Gastroesophageal sphincter (tissue), 3 donors: ENCODE results near the gene ABL1.

Experiments
- CTCF ChIP-seq, 4 experiments: fragments of 200-600 bp in 2 of 4; fragments of 450-650 bp in 2 of 4; sonication (generic) in 1 of 4; IDR thresholded peaks; one replicate each; pipeline ENCODE4 v1.5.1; 2017 to 2019; ENCODE audit warnings: antibody characterized with exemption in 4 of 4, mild to moderate bottlenecking in 2 of 4, moderate library complexity in 2 of 4
- EP300 ChIP-seq: sonication (generic); formaldehyde crosslinking; IDR thresholded peaks from one replicate; pipeline ENCODE4 v1.6.1; 2017; ENCODE audit warnings: antibody characterized with exemption, mild to moderate bottlenecking
- POLR2AphosphoS5 ChIP-seq: sonication (generic); formaldehyde crosslinking; IDR thresholded peaks from one replicate; pipeline ENCODE4 v1.6.1; 2017; ENCODE audit warnings: antibody characterized with exemption

- TF ChIP-seq CTCF (IDR thresholded peaks at IDR 0.05), result no peak
- peak; percentile 15 for TF ChIP-seq POLR2AphosphoS5
- TF ChIP-seq EP300, result no peak
Observed at GRCh38 chr9:130839132-130840111, 4.4 kb downstream of the ABL1 start.
